Measurements from ENCODE around the gene CDH20.

The CDH20 gene

DNA sequence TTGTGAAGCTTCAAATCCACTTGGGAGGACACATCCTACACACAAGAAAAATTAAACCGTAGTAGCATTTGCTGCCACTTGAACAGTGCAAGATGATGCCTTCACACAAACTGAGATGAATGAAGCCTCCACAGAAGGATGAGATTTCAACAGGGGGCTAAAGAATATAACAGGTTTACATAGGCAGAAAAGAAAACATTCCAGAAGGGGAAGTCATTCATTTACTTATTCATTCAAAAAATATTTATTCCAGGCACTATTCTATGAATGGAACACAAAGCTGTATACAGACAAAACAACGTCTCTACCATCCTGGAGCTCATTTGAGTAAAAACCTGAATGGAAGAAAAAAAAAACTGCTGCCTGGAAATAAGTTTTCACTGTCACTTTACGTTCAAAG, 170.5 kb downstream of the CDH20 start:
- Histone ChIP-seq H3K4me3 (ENCODE audit: low read depth, low read length) (no peak overlapping the region), H3K9me3 (ENCODE audit: control insufficient read depth, insufficient read depth, low read depth, low read length) (no peaks in the 10 kb centered on the region), H3K36me3 (ENCODE audit: control insufficient read depth in 2 of 2, insufficient read depth in 1 of 2, low read length in 2 of 2) (no peaks in the 10 kb centered on the region), H3K4me1 (ENCODE audit: control insufficient read depth, insufficient read depth, low read length) (no peaks in the 10 kb centered on the region), H3K27ac (ENCODE audit: extremely low read depth, low read depth, low read length) (no peak overlapping the region)
- CTCF ChIA-PET, result interaction anchor here (0.5 to 10.0 kb wide), 12 partner anchors 26 to 1516 kb away, joined by 3 to 290 read pairs (median 3); no protein-coding TSS in a partner anchor
- TF ChIP-seq ZNF596 (tag by site-specific recombination; IDR thresholded peaks at IDR 0.05) (no peak), WT1 (tag by site-specific recombination; IDR thresholded peaks at IDR 0.05) (no peak), ZNF146 (tag by site-specific recombination; IDR thresholded peaks at IDR 0.05) (no peak), HOXD13 (CRISPR knock-in tag; IDR thresholded peaks at IDR 0.05; ENCODE audit: borderline replicate concordance) (no peak), ZNF792 (tag by site-specific recombination; IDR thresholded peaks at IDR 0.05) (no peak), ZNF404 (tag by site-specific recombination; IDR thresholded peaks at IDR 0.05) (no peak), KLF10 (tag by site-specific recombination; IDR thresholded peaks at IDR 0.05) (no peak), IKZF3 (tag by site-specific recombination; IDR thresholded peaks at IDR 0.05) (no peak), ZFP69B (tag by site-specific recombination; IDR thresholded peaks at IDR 0.05) (no peak)
- TF ChIP-seq, protein P1, sequence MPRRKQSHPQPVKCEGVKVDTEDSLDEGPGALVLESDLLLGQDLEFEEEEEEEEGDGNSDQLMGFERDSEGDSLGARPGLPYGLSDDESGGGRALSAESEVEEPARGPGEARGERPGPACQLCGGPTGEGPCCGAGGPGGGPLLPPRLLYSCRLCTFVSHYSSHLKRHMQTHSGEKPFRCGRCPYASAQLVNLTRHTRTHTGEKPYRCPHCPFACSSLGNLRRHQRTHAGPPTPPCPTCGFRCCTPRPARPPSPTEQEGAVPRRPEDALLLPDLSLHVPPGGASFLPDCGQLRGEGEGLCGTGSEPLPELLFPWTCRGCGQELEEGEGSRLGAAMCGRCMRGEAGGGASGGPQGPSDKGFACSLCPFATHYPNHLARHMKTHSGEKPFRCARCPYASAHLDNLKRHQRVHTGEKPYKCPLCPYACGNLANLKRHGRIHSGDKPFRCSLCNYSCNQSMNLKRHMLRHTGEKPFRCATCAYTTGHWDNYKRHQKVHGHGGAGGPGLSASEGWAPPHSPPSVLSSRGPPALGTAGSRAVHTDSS (tag by site-specific recombination; IDR thresholded peaks at IDR 0.05), result no peak
- TF ChIP-seq, protein P2, sequence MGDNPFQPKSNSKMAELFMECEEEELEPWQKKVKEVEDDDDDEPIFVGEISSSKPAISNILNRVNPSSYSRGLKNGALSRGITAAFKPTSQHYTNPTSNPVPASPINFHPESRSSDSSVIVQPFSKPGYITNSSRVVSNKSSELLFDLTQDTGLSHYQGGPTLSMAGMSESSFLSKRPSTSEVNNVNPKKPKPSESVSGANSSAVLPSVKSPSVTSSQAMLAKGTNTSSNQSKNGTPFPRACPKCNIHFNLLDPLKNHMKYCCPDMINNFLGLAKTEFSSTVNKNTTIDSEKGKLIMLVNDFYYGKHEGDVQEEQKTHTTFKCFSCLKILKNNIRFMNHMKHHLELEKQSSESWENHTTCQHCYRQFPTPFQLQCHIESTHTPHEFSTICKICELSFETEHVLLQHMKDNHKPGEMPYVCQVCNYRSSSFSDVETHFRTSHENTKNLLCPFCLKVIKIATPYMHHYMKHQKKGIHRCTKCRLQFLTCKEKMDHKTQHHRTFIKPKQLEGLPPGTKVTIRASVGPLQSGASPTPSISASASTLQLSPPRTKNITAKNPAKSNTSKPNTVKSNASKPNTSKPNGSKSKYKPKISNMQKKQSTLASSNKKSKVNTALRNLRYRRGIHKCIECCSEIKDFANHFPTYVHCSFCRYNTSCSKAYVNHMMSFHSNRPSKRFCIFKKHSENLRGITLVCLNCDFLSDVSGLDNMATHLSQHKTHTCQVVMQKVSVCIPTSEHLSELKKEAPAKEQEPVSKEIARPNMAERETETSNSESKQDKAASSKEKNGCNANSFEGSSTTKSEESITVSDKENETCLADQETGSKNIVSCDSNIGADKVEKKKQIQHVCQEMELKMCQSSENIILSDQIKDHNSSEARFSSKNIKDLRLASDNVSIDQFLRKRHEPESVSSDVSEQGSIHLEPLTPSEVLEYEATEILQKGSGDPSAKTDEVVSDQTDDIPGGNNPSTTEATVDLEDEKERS (tag by site-specific recombination; IDR thresholded peaks at IDR 0.05), result no peak
- POLR2A ChIA-PET, result interaction anchor here (1.3 kb wide), 1 partner anchor 8 kb away, joined by 3 read pairs; no protein-coding TSS in a partner anchor

DNA sequence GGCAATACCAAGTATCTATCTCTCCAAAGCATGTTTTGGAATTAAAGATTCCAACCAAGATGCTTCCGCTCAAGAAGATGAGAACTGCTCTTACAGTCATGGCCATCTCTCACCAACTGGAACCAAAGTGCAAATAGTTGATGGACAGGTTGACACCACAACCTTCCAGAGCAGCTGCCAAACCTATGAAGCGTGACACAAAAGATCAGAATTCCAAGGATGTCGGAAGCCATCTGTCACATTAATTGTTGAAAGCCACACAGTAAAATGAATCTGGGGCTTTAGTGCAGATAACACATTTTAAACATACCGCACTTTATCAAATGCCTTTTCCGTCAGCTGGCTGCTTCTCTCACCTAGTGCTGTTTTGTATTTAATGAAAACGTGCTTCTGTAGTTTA, 195.7 kb downstream of the CDH20 start:
- ChIA-PET POLR2A (no interaction called here), CTCF (no interaction called here)
- no peaks in the 10 kb centered on the region for H3K4me1 ChIP-seq (ENCODE audit: control insufficient read depth, insufficient read depth, low read length)
- no peak for TF ChIP-seq IKZF3 (tag by site-specific recombination; IDR thresholded peaks at IDR 0.05)
- TF ChIP-seq, protein P3, sequence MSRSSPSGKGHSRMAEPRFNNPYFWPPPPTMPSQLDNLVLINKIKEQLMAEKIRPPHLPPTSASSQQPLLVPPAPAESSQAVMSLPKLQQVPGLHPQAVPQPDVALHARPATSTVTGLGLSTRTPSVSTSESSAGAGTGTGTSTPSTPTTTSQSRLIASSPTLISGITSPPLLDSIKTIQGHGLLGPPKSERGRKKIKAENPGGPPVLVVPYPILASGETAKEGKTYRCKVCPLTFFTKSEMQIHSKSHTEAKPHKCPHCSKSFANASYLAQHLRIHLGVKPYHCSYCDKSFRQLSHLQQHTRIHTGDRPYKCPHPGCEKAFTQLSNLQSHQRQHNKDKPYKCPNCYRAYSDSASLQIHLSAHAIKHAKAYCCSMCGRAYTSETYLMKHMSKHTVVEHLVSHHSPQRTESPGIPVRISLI (tag by site-specific recombination; IDR thresholded peaks at IDR 0.05), result no peak
- no peak for TF ChIP-seq SP2 (tag by site-specific recombination; IDR thresholded peaks at IDR 0.05)
- TF ChIP-seq ZNF776 (tag by site-specific recombination; IDR thresholded peaks at IDR 0.05; ENCODE audit: borderline replicate concordance), result no peak
- TF ChIP-seq ZNF660 (tag by site-specific recombination; IDR thresholded peaks at IDR 0.05), result no peak
- no peak for TF ChIP-seq ZNF37A (tag by site-specific recombination; IDR thresholded peaks at IDR 0.05)
- TF ChIP-seq, protein P4, sequence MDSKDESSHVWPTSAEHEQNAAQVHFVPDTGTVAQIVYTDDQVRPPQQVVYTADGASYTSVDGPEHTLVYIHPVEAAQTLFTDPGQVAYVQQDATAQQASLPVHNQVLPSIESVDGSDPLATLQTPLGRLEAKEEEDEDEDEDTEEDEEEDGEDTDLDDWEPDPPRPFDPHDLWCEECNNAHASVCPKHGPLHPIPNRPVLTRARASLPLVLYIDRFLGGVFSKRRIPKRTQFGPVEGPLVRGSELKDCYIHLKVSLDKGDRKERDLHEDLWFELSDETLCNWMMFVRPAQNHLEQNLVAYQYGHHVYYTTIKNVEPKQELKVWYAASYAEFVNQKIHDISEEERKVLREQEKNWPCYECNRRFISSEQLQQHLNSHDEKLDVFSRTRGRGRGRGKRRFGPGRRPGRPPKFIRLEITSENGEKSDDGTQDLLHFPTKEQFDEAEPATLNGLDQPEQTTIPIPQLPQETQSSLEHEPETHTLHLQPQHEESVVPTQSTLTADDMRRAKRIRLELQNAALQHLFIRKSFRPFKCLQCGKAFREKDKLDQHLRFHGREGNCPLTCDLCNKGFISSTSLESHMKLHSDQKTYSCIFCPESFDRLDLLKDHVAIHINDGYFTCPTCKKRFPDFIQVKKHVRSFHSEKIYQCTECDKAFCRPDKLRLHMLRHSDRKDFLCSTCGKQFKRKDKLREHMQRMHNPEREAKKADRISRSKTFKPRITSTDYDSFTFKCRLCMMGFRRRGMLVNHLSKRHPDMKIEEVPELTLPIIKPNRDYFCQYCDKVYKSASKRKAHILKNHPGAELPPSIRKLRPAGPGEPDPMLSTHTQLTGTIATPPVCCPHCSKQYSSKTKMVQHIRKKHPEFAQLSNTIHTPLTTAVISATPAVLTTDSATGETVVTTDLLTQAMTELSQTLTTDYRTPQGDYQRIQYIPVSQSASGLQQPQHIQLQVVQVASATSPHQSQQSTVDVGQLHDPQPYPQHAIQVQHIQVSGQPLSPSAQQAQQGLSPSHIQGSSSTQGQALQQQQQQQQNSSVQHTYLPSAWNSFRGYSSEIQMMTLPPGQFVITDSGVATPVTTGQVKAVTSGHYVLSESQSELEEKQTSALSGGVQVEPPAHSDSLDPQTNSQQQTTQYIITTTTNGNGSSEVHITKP (tag by site-specific recombination; IDR thresholded peaks at IDR 0.05), result no peak
- no peak for TF ChIP-seq ZNF701 (tag by site-specific recombination; IDR thresholded peaks at IDR 0.05)
- no peak for TF ChIP-seq ZNF302 (tag by site-specific recombination; IDR thresholded peaks at IDR 0.05; ENCODE audit: low read depth)
- TF ChIP-seq, protein P5, sequence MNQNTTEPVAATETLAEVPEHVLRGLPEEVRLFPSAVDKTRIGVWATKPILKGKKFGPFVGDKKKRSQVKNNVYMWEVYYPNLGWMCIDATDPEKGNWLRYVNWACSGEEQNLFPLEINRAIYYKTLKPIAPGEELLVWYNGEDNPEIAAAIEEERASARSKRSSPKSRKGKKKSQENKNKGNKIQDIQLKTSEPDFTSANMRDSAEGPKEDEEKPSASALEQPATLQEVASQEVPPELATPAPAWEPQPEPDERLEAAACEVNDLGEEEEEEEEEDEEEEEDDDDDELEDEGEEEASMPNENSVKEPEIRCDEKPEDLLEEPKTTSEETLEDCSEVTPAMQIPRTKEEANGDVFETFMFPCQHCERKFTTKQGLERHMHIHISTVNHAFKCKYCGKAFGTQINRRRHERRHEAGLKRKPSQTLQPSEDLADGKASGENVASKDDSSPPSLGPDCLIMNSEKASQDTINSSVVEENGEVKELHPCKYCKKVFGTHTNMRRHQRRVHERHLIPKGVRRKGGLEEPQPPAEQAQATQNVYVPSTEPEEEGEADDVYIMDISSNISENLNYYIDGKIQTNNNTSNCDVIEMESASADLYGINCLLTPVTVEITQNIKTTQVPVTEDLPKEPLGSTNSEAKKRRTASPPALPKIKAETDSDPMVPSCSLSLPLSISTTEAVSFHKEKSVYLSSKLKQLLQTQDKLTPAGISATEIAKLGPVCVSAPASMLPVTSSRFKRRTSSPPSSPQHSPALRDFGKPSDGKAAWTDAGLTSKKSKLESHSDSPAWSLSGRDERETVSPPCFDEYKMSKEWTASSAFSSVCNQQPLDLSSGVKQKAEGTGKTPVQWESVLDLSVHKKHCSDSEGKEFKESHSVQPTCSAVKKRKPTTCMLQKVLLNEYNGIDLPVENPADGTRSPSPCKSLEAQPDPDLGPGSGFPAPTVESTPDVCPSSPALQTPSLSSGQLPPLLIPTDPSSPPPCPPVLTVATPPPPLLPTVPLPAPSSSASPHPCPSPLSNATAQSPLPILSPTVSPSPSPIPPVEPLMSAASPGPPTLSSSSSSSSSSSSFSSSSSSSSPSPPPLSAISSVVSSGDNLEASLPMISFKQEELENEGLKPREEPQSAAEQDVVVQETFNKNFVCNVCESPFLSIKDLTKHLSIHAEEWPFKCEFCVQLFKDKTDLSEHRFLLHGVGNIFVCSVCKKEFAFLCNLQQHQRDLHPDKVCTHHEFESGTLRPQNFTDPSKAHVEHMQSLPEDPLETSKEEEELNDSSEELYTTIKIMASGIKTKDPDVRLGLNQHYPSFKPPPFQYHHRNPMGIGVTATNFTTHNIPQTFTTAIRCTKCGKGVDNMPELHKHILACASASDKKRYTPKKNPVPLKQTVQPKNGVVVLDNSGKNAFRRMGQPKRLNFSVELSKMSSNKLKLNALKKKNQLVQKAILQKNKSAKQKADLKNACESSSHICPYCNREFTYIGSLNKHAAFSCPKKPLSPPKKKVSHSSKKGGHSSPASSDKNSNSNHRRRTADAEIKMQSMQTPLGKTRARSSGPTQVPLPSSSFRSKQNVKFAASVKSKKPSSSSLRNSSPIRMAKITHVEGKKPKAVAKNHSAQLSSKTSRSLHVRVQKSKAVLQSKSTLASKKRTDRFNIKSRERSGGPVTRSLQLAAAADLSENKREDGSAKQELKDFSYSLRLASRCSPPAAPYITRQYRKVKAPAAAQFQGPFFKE (tag by site-specific recombination; IDR thresholded peaks at IDR 0.05; ENCODE audit: borderline replicate concordance), result no peak

More for the DNA sequence above, 195.7 kb downstream of the CDH20 start:
- no peak overlapping the region for H3K27ac ChIP-seq (ENCODE audit: extremely low read depth, low read depth, low read length)
- no peak overlapping the region for H3K4me3 ChIP-seq (ENCODE audit: low read depth, low read length)
- H3K36me3 ChIP-seq (ENCODE audit: control insufficient read depth in 2 of 2, insufficient read depth in 1 of 2, low read length in 2 of 2), result no peaks in the 10 kb centered on the region
- H3K9me3 ChIP-seq (ENCODE audit: control insufficient read depth, insufficient read depth, low read depth, low read length), result no peaks in the 10 kb centered on the region
